HepG2 (cell line): ENCODE results near the gene VGF. TPM values are rescaled to one million over a fixed set of nuclear protein-coding genes. Genes with fewer than 3 reads are reported as not detected.

ENCODE experiments used
- ATAC-seq: fragments of 200-7000 bp; cut with Tn5 transposase; 3 replicates; pipeline ENCODE4 v1.9.1; 2020; ENCODE audit warnings: mild to moderate bottlenecking, moderate library complexity
- BruUV-seq: library from RNA; stranded (reverse); fragments of 400-500 nt; replicated peaks from 2 replicates; lab custom pipeline; 2021; lab: Mats Ljungman, UMichigan
- CTCF ChIA-PET: fragments of 300-600 bp; formaldehyde crosslinking; extraction: SDS; loops from one replicate; lab custom pipeline; 2021; ENCODE audit warnings: low total read pairs, inconsistent platforms, low intra/inter-chr PET ratio; lab: Yijun Ruan, JAX
- POLR2A ChIA-PET: fragments of 350-600 bp; sonication (Branson Sonifier 250); formaldehyde crosslinking; loops from one replicate; lab custom pipeline; 2020; ENCODE audit warnings: antibody characterized with exemption, inconsistent platforms; lab: Yijun Ruan, JAX
- DNase-seq: peaks from one replicate; pipeline ENCODE4 v3.0.0-alpha.2; 2015; ENCODE audit warnings: low spot score
- FAIRE-seq: peaks from 3 replicates; lab custom pipeline; 2011; peaks lifted over from hg19 to GRCh38; lab: Jason Lieb, UNC
- H2AFZ ChIP-seq: one replicate; pipeline ENCODE4 v1.6.1; 2011; ENCODE audit warnings: low read length, inconsistent platforms
- H3K27ac ChIP-seq: fragments of 300-600 bp; 3 replicates; pipeline ENCODE4 v1.8.0; 2011; ENCODE audit warnings: mixed run types, mild to moderate bottlenecking, mixed read lengths, low read length, inconsistent platforms; ENCODE audit not compliant: insufficient read depth; ENCODE audit errors: extremely low read length
- H3K27me3 ChIP-seq, 2 experiments: fragments of 200-600 bp in 1 of 2; 2 replicates in 1 of 2; 3 replicates in 1 of 2; pipeline versions ENCODE4 v1.6.0 to v1.8.0; 2011; ENCODE audit warnings: low read length in 2 of 2, mild to moderate bottlenecking in 2 of 2, moderate library complexity in 2 of 2, inconsistent platforms in 1 of 2; ENCODE audit not compliant: insufficient read depth in 2 of 2, control insufficient read depth in 1 of 2
- H3K36me3 ChIP-seq, 2 experiments: fragments of 200-600 bp in 1 of 2; replicated peaks in 1 of 2; 2 replicates in 1 of 2; 3 replicates in 1 of 2; pipeline versions ENCODE4 v1.5.1 to v1.8.0; 2011; ENCODE audit warnings: low read length in 2 of 2, inconsistent platforms in 1 of 2; ENCODE audit not compliant: insufficient read depth in 2 of 2, control insufficient read depth in 1 of 2
- H3K4me1 ChIP-seq: 2 replicates; pipeline ENCODE4 v1.5.1; 2012; ENCODE audit warnings: low read length, inconsistent platforms; ENCODE audit not compliant: insufficient read depth
- H3K4me2 ChIP-seq: 2 replicates; pipeline ENCODE4 v1.6.0; 2011; ENCODE audit warnings: low read depth, low read length, inconsistent platforms
- H3K4me3 ChIP-seq, 3 experiments: fragments of 200-600 bp in 1 of 3; sonication (generic), shearing (Covaris generic) in 1 of 3; replicated peaks in 1 of 3; 2 replicates each; pipeline ENCODE4 v1.5.1; 2011 to 2016; ENCODE audit warnings: low read length in 3 of 3, inconsistent platforms in 2 of 3, low read depth in 2 of 3, mild to moderate bottlenecking in 2 of 3, control low read depth in 1 of 3, mixed read lengths in 1 of 3; ENCODE audit not compliant: insufficient read depth in 1 of 3
- H3K79me2 ChIP-seq: one replicate; pipeline ENCODE4 v1.6.1; 2011; ENCODE audit warnings: low read length, inconsistent platforms; ENCODE audit not compliant: insufficient read depth
- H3K9ac ChIP-seq: 2 replicates; pipeline ENCODE4 v1.6.0; 2011; ENCODE audit warnings: mild to moderate bottlenecking, low read depth, low read length, inconsistent platforms; ENCODE audit not compliant: insufficient read depth
- H3K9me3 ChIP-seq: 2 replicates; pipeline ENCODE4 v1.5.1; 2012; ENCODE audit warnings: mild to moderate bottlenecking, low read length
- H4K20me1 ChIP-seq: 2 replicates; pipeline ENCODE4 v1.6.0; 2011; ENCODE audit warnings: inconsistent platforms, mild to moderate bottlenecking, low read length, moderate library complexity; ENCODE audit not compliant: insufficient read depth
- CERS6 ChIP-seq: sonication (generic); formaldehyde crosslinking; IDR thresholded peaks from 2 replicates; pipeline ENCODE4 v1.5.0; 2020; ENCODE audit warnings: missing genetic modification reagents
- NAIF1 ChIP-seq: sonication (generic); formaldehyde crosslinking; IDR thresholded peaks from 2 replicates; pipeline ENCODE4 v1.5.0; 2020; ENCODE audit warnings: mild to moderate bottlenecking, missing genetic modification reagents, borderline replicate concordance
- NBN ChIP-seq: fragments of 450-650 bp; conservative IDR thresholded peaks from 2 replicates; pipeline ENCODE4 v1.6.1; 2017
- SOX6 ChIP-seq, 2 experiments: fragments of 450-650 bp in 1 of 2; sonication (generic) in 1 of 2; formaldehyde crosslinking in 1 of 2; IDR thresholded peaks; 2 replicates each; pipeline versions ENCODE4 v1.4.0 to v1.6.1; 2017 to 2020; ENCODE audit warnings: antibody characterized with exemption in 1 of 2, mild to moderate bottlenecking in 1 of 2, missing genetic modification reagents in 1 of 2
- SRSF4 ChIP-seq: fragments of 200-400 bp; formaldehyde crosslinking; IDR thresholded peaks from one replicate; pipeline ENCODE4 v1.6.1; 2018; ENCODE audit warnings: mild to moderate bottlenecking, low read depth, low read length, moderate library complexity; ENCODE audit not compliant: poor library complexity, severe bottlenecking
- ZNF547 ChIP-seq: sonication (generic); formaldehyde crosslinking; IDR thresholded peaks from 2 replicates; pipeline ENCODE4 v1.5.1; 2020; ENCODE audit warnings: mild to moderate bottlenecking, missing genetic modification reagents
- ZNF550 ChIP-seq: sonication (generic); formaldehyde crosslinking; IDR thresholded peaks from 2 replicates; pipeline ENCODE4 v1.4.0; 2020; ENCODE audit warnings: mild to moderate bottlenecking, missing genetic modification reagents, borderline replicate concordance
- ZNF574 ChIP-seq: sonication (generic); formaldehyde crosslinking; IDR thresholded peaks from 2 replicates; pipeline ENCODE4 v1.4.0; 2020; ENCODE audit warnings: missing genetic modification reagents
- ZNF766 ChIP-seq: sonication (generic); formaldehyde crosslinking; IDR thresholded peaks from 2 replicates; pipeline ENCODE4 v1.5.0; 2020; ENCODE audit warnings: missing genetic modification reagents, borderline replicate concordance
- whole genome bisulfite sequencing: methylation state at CpG from one replicate; pipeline ENCODE4 v1.1.6; 2017; ENCODE audit warnings: low lambda C conversion rate; 5-methylcytosine and 5-hydroxymethylcytosine counted together
- in situ Hi-C: cut with HindIII; loops from 2 replicates; pipeline ENCODE4 v1.10.0; 2017; ENCODE audit warnings: low pct_unique_long_range_greater_than_20kb; ENCODE audit not compliant: extremely low pct_ligation_motif_present
- intact Hi-C: fragments of 100-400 bp; cut with micrococcal nuclease; formaldehyde crosslinking; loops from one replicate; pipeline ENCODE4 v1.10.0; 2022; ENCODE audit not compliant: unreplicated experiment
- polyA plus RNA-seq, 8 experiments: library from polyadenylated mRNA; depleted of rRNA in 3 of 8; stranded (reverse) in 7 of 8; unstranded in 1 of 8; fragments of >200 nt; fragmentation: Illumina TruSeq in 4 of 8; extraction: Trizol in 4 of 8; gene quantifications; 2 replicates each; pipeline versions ENCODE4 v1.2.1 to v1.2.3, GENCODE V29; 2011 to 2016; ENCODE audit warnings: low read depth in 4 of 8, missing spikeins in 1 of 8, mixed read lengths in 1 of 8; ENCODE audit not compliant: insufficient read depth in 1 of 8
- total RNA-seq, 5 experiments: library from RNA; depleted of rRNA; stranded (reverse); fragments of >200 nt; fragmentation: Illumina TruSeq; extraction: Trizol; gene quantifications; 2 replicates each; pipeline ENCODE4 v1.2.3, GENCODE V29; 2016; ENCODE audit warnings: low read depth in 1 of 5
- TF ChIP-seq, protein P1 (sequence below), 2 experiments: IDR thresholded peaks; 2 replicates each; pipeline ENCODE4 v1.6.1; 2011 to 2012; ENCODE audit warnings: low read length in 2 of 2, borderline replicate concordance in 1 of 2, low read depth in 1 of 2, mild to moderate bottlenecking in 1 of 2, moderate library complexity in 1 of 2
- TF ChIP-seq, protein P2 (sequence below): sonication (generic); formaldehyde crosslinking; IDR thresholded peaks from 2 replicates; pipeline ENCODE4 v1.8.1; 2022; ENCODE audit warnings: low read depth, mild to moderate bottlenecking, missing genetic modification reagents
- TF ChIP-seq, protein P3 (sequence below): sonication (generic); formaldehyde crosslinking; IDR thresholded peaks from 2 replicates; pipeline ENCODE4 v1.4.0; 2020; ENCODE audit warnings: missing genetic modification reagents

Gene VGF
- total and polyA plus RNA-seq, 2 of the 13 experiments (the other 11 are each of a cell fraction or from before 2014, with no cell fraction given), result 0.12 to 0.46 TPM

DNA sequence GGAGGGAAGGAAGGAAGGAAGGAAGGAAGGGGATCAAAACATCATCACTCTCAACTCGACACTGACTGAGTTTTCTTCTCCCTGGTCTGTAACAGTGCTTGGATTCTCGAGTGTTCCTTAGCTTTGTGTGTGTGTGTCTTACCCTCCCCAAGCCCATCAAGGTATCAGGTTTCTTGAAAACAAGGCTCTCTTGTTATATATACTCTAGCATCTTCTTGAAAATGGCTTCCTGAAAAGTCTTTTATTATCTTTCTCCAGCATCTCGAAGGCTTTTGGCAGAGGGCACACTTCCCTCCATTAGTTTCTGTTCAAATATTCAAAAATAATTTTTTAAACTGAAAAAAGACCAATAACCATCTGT, 25.1 kb downstream of the VGF start:
- in situ Hi-C loops, result loop anchor here (5.0 kb wide), 2 partner anchors 52 to 152 kb away; no protein-coding TSS in a partner anchor
- no peak for TF ChIP-seq NBN
- no peak for TF ChIP-seq ZNF547 (CRISPR knock-in tag)
- TF ChIP-seq ZNF574, result no peak
- no peak for TF ChIP-seq SRSF4
- TF ChIP-seq, protein P1, sequence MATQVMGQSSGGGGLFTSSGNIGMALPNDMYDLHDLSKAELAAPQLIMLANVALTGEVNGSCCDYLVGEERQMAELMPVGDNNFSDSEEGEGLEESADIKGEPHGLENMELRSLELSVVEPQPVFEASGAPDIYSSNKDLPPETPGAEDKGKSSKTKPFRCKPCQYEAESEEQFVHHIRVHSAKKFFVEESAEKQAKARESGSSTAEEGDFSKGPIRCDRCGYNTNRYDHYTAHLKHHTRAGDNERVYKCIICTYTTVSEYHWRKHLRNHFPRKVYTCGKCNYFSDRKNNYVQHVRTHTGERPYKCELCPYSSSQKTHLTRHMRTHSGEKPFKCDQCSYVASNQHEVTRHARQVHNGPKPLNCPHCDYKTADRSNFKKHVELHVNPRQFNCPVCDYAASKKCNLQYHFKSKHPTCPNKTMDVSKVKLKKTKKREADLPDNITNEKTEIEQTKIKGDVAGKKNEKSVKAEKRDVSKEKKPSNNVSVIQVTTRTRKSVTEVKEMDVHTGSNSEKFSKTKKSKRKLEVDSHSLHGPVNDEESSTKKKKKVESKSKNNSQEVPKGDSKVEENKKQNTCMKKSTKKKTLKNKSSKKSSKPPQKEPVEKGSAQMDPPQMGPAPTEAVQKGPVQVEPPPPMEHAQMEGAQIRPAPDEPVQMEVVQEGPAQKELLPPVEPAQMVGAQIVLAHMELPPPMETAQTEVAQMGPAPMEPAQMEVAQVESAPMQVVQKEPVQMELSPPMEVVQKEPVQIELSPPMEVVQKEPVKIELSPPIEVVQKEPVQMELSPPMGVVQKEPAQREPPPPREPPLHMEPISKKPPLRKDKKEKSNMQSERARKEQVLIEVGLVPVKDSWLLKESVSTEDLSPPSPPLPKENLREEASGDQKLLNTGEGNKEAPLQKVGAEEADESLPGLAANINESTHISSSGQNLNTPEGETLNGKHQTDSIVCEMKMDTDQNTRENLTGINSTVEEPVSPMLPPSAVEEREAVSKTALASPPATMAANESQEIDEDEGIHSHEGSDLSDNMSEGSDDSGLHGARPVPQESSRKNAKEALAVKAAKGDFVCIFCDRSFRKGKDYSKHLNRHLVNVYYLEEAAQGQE (IDR thresholded peaks at IDR 0.05; ENCODE audit: borderline replicate concordance in 1 of 2, low read depth in 1 of 2, low read length in 2 of 2), result no peak
- TF ChIP-seq ZNF766, result no peak
- TF ChIP-seq, protein P2, sequence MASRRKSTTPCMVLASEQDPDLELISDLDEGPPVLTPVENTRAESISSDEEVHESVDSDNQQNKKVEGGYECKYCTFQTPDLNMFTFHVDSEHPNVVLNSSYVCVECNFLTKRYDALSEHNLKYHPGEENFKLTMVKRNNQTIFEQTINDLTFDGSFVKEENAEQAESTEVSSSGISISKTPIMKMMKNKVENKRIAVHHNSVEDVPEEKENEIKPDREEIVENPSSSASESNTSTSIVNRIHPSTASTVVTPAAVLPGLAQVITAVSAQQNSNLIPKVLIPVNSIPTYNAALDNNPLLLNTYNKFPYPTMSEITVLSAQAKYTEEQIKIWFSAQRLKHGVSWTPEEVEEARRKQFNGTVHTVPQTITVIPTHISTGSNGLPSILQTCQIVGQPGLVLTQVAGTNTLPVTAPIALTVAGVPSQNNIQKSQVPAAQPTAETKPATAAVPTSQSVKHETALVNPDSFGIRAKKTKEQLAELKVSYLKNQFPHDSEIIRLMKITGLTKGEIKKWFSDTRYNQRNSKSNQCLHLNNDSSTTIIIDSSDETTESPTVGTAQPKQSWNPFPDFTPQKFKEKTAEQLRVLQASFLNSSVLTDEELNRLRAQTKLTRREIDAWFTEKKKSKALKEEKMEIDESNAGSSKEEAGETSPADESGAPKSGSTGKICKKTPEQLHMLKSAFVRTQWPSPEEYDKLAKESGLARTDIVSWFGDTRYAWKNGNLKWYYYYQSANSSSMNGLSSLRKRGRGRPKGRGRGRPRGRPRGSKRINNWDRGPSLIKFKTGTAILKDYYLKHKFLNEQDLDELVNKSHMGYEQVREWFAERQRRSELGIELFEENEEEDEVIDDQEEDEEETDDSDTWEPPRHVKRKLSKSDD (CRISPR knock-in tag), result no peak
- no peak for TF ChIP-seq CERS6
- no peak for TF ChIP-seq ZNF550
- TF ChIP-seq, protein P3, sequence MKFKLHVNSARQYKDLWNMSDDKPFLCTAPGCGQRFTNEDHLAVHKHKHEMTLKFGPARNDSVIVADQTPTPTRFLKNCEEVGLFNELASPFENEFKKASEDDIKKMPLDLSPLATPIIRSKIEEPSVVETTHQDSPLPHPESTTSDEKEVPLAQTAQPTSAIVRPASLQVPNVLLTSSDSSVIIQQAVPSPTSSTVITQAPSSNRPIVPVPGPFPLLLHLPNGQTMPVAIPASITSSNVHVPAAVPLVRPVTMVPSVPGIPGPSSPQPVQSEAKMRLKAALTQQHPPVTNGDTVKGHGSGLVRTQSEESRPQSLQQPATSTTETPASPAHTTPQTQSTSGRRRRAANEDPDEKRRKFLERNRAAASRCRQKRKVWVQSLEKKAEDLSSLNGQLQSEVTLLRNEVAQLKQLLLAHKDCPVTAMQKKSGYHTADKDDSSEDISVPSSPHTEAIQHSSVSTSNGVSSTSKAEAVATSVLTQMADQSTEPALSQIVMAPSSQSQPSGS (CRISPR knock-in tag), result no peak
- TF ChIP-seq NAIF1 (CRISPR knock-in tag), result no peak
- TF ChIP-seq SOX6 (IDR thresholded peaks at IDR 0.05), result no peak
- TF ChIP-seq SOX6 (CRISPR knock-in tag; IDR thresholded peaks at IDR 0.05), result no peak

More for the DNA sequence above, 25.1 kb downstream of the VGF start:
- Histone ChIP-seq H2AFZ (no peak overlapping the region), H3K4me3 (no peak overlapping the region), H3K79me2 (no peaks in the 10 kb centered on the region), H3K27ac (no peak overlapping the region), H3K27me3 (no peaks in the 10 kb centered on the region), H3K4me1 (peaks cover 23% of the 10 kb centered on the region), H3K9ac (no peak overlapping the region), H3K9me3 (no peaks in the 10 kb centered on the region), H4K20me1 (peaks cover 20% of the 10 kb centered on the region; the same call in 1 of the 2 replicates), H3K4me2 (no peak overlapping the region), H3K36me3 (peaks cover 7 to 18% of the 10 kb centered on the region in 2 experiments)
- CTCF ChIA-PET, result no interaction called here
- intact Hi-C loops, result no loop called here
- POLR2A ChIA-PET, result interaction anchor here (0.9 to 1.7 kb wide), 3 partner anchors 14 to 54 kb away, joined by 3 to 9 read pairs (median 6); partner anchors contain the start of gene SERPINE1
- FAIRE-seq (no peak), DNase-seq (no peak), ATAC-seq (no peak)
- 39% methylated on average over 3 of the region's 3 CpGs for WGBS
- BruUV-seq, result no TSS peak
